ENCODE measurements around the gene HOXD10. TPM values are rescaled to one million over a fixed set of nuclear protein-coding genes. Genes with fewer than 3 reads are reported as not detected.

The HOXD10 gene
- 0.16 TPM for total RNA-seq

GRCh38 chr2:176115883-176116813 is at the start of gene HOXD10:
Gene HOXD10 (plus strand): TSS chr2:176116778. CDS start chr2:176116834, 56 bp downstream.

GRCh38 chr2:176083796-176084261 is 32.7 kb upstream of the HOXD10 start, which contains the start of gene EVX2:
Gene EVX2 (minus strand): TSS chr2:176083962. CDS start chr2:176083776, 186 bp downstream.

GRCh38 chr2:176092270-176093144 is 24.1 kb upstream of the HOXD10 start, which contains the start of gene HOXD13:
Gene HOXD13 (plus strand): TSS chr2:176092721. CDS start chr2:176092891, 170 bp downstream.

GRCh38 chr2:176099728-176100546 is 16.6 kb upstream of the HOXD10 start, which contains the start of gene HOXD12:
Gene HOXD12 (plus strand): TSS chr2:176099795. CDS start chr2:176099802, 7 bp downstream.

GRCh38 chr2:176106581-176107539 is 9.7 kb upstream of the HOXD10 start, which contains the start of gene HOXD11:
Gene HOXD11 (plus strand): TSS chr2:176107280. CDS start chr2:176107356, 76 bp downstream.

GRCh38 chr2:176122683-176123410 is 6.3 kb downstream of the HOXD10 start, which contains the start of gene HOXD9:
Gene HOXD9 (plus strand): TSS chr2:176122719. CDS start chr2:176122769, 50 bp downstream.

GRCh38 chr2:176128982-176129796 is 12.6 kb downstream of the HOXD10 start, which contains the start of gene HOXD8:
Gene HOXD8 (plus strand): TSS chr2:176129705. CDS start chr2:176130367, 662 bp downstream.

GRCh38 chr2:176151442-176152287 is 35.1 kb downstream of the HOXD10 start, which contains the start of gene HOXD4:
Gene HOXD4 (plus strand): TSS chr2:176151550. CDS start chr2:176151634, 84 bp downstream.

GRCh38 chr2:176156807-176157498 is 40.4 kb downstream of the HOXD10 start, which contains the start of gene HOXD3:
Gene HOXD3 (plus strand): TSS chr2:176157307. CDS start chr2:176169115, 11,808 bp downstream.

Other genes with a start within 250 kb of the HOXD10 start
- 127 TPM for gene LNPK, start 114.5 kb upstream of the HOXD10 start, total RNA-seq
- gene EVX2, start 32.8 kb upstream of the HOXD10 start, total RNA-seq = not detected
- not detected for gene HOXD13, start 24.1 kb upstream of the HOXD10 start, total RNA-seq
- gene HOXD12, start 17.0 kb upstream of the HOXD10 start, total RNA-seq = not detected
- gene HOXD11, start 9.5 kb upstream of the HOXD10 start, total RNA-seq = not detected
- 1.0 TPM for gene HOXD9, start 5.9 kb downstream of the HOXD10 start, total RNA-seq
- 2.1 TPM for gene HOXD8, start 12.9 kb downstream of the HOXD10 start, total RNA-seq
- gene HOXD4, start 34.8 kb downstream of the HOXD10 start, total RNA-seq = 0.33 TPM
- 3.0 TPM for gene HOXD3, start 40.5 kb downstream of the HOXD10 start, total RNA-seq
- 0.27 TPM for gene HOXD1, start 71.9 kb downstream of the HOXD10 start, total RNA-seq
- 29.2 TPM for gene MTX2, start 152.7 kb downstream of the HOXD10 start, total RNA-seq